Measurements from ENCODE around the gene FNDC3A.

FNDC3A gene

DNA sequence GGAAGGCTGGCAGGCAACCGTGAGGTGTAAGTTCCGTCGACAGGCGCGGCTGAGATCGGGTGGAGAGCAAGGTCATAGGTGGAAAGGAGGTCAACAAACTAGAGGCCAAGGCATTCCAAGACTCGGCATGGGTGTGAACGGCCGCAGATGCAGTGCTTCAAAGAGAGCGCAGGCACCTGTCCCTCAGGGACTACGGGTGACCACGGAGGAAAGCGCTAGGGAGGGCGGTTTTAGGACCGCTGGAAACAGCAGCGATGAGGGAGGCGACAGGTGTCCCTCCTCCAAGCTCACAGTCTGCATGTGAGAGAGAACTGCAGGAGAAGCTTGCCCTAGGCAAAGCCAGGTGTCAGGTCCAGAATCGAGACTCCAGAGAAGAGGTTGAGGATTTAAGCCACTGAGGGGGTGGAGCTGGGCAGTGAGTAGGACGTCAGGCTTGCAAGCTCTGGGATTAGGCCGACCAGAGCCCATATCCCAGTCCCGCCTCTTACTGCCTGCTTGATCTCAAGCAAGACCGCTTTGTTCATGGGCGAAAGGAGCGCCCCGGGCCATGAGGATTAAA lies 242.9 kb downstream of the FNDC3A start:
- DNase-seq (ENCODE audit: low spot score) = no peak

DNA sequence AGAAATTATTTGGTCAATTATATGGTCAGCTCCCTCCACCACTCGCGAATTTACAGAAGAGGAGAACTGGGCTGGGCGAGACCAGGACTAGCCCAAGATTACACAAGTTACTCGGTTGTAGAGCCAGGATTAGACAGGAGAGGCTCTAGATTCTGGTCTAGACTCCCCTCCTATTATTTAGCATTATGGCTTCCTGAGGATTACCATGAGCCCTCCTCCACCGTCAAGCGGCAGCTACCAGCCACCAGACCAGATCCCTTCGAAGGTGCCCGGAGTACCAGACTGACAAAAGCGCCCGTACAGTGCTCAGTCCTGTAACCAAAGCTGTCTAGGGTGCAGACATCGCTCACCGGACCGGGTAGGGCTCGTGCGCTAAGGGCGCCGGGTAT lies 243.9 kb downstream of the FNDC3A start:
- no peak for DNase-seq (ENCODE audit: low spot score)

DNA sequence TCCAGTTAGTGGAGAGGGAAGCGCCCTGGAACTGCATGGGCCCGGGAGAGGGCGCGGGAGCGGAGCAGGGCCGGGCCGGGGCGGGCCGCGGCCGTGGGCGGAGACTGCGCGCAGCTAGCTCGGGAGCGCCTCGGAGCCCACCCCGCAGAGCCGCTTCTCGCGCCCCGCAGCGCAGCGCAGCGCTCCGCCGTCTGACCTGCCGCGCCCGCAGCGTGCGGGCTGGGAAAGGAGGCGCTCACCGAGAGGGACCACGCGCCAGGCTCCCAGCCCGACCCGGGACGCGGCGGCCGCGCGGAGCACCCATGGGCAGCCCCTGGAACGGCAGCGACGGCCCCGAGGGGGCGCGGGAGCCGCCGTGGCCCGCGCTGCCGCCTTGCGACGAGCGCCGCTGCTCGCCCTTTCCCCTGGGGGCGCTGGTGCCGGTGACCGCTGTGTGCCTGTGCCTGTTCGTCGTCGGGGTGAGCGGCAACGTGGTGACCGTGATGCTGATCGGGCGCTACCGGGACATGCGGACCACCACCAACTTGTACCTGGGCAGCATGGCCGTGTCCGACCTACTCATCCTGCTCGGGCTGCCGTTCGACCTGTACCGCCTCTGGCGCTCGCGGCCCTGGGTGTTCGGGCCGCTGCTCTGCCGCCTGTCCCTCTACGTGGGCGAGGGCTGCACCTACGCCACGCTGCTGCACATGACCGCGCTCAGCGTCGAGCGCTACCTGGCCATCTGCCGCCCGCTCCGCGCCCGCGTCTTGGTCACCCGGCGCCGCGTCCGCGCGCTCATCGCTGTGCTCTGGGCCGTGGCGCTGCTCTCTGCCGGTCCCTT lies 244.5 kb downstream of the FNDC3A start, which contains the start of gene MLNR:
Gene MLNR (plus strand): TSS at position 303 of the 820 bp plus-strand sequence. CDS start 0 bp downstream, at position 303.
- no peak for DNase-seq (ENCODE audit: low spot score)

DNA sequence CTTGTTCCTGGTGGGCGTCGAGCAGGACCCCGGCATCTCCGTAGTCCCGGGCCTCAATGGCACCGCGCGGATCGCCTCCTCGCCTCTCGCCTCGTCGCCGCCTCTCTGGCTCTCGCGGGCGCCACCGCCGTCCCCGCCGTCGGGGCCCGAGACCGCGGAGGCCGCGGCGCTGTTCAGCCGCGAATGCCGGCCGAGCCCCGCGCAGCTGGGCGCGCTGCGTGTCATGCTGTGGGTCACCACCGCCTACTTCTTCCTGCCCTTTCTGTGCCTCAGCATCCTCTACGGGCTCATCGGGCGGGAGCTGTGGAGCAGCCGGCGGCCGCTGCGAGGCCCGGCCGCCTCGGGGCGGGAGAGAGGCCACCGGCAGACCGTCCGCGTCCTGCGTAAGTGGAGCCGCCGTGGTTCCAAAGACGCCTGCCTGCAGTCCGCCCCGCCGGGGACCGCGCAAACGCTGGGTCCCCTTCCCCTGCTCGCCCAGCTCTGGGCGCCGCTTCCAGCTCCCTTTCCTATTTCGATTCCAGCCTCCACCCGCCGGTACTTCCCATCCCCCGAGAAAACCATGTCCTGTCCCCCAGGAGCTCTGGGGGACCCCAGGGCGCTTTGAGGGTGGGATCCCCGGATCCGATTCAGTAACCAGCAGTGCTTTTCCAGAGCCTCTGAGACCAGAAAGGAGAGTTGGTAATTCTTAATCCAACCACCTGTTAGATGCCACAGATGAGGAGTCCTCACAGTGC lies 245.3 kb downstream of the FNDC3A start:
- no peak for DNase-seq (ENCODE audit: low spot score)

DNA sequence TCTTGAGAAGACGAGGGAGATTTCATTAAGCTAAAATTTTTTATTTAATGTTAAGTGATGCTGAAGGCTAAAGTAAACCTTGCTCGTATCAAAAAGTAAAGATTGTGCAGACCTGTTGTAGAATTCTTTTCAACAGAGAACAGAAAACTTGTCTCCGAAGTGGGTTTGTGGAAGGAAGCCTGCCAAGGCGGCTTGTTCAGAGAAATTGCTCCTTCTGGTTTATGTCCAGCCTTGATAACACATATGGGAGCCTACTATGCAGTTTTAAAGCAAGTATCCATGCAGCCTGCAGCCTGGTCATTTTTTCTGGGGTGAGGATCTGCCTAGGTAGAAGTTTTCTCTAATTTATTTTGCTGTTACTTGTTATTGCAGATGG lies 245.9 kb downstream of the FNDC3A start:
- DNase-seq (ENCODE audit: low spot score) = no peak

DNA sequence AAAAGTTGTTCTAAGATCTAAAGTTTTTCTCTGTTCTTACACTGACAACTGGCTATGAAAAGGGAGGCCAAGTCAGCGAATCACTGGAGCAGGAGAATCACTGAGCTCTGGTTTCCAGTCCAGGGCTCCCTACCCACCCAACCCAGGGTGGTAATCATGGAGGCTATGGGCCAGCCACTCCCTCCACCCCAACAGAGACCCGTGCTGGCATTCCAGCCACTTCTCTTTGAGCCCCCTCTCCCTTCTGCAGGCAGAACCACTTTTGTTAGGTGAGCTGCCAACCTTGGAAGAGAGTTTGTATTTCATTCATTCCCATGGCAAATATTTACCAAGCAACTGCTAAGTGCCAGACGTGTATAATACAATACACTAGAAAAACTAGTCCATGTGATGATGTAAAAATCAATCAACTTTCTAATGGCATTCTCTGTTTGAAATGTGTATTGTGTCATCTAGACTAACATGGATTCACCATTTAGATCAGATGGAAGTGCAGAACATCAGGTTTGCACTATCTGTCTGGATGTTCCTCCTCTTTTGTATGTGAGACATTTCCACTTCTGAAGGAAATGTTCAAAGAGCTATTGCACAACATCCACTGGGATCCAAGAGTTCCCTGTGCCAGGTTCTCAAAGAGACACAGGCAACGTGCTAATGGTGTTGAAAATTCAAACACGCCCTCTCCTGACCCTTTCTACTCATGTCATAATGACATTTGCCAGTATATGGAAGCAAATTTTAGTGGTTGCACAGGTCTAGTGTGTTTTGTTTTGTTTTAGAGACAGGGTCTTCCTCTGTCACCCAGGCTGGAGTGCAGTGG lies 249.7 kb downstream of the FNDC3A start:
- no peak for DNase-seq (ENCODE audit: low spot score)

DNA sequence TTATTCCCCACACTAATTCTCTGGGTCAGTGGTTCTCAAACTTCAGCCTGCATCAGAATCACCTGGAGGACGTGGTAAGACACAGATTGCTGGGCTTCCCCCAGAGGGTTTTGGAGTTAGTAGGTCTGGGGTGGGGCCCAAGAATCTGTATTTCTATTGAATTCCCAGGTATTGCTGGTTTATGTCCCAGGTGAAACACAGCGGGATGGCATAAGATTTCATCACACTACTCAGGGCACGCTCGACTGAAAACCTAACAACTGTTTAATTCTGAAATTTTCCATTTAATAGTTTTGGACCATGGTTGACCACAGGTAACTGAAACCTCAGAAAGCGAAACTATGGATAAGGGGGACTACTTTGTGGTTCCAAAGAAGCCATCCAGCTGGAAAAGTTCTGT lies 250.9 kb downstream of the FNDC3A start:
- no peak for DNase-seq (ENCODE audit: low spot score)

DNA sequence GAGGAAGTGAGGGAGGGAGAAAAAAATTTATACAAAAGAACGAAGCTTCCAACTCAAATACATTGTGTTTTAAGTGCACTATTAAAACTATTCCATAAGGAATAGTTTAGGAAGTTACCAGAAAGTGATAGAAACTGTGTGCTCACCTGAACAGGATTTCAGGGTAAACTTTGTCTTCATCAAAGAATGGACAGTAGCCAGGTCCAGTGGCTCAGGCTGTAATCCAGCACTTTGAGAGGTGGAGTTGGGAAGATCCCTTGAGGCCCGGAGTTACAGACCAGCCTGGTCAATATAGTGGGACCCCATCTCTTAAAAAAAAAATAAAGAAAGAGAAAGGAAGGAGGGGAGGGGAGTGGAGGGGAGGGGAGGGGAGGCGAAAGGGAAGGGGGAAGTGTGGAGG lies 259.0 kb downstream of the FNDC3A start:
- DNase-seq (ENCODE audit: low spot score) = no peak

DNA sequence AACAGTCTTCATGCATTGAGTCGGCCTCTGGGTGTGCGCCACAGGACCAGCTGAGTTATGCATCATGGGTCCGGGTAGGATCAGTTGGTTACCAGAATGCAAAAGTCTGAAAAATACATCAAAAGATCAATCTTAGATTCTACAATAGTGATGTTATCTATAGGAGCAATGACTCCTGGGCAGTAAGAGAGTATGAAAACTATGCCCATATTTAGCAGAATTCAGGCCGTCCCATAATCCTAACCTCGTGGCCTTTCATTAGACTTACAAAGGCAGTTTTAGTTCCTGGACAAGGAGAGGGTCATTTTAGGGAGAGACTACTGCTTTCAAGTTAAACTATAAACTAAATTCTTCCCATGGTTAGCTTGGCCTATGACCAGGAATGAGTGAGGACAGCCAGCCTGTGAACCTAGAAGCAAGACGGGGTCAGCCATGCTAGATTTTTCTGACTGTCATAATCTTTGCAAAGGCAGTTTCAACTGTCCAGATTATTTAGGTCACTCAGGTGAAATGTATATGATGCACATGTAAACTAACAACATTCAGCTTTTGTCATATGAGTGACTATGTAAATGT lies 260.2 kb downstream of the FNDC3A start:
- DNase-seq (ENCODE audit: low spot score) = no peak

DNA sequence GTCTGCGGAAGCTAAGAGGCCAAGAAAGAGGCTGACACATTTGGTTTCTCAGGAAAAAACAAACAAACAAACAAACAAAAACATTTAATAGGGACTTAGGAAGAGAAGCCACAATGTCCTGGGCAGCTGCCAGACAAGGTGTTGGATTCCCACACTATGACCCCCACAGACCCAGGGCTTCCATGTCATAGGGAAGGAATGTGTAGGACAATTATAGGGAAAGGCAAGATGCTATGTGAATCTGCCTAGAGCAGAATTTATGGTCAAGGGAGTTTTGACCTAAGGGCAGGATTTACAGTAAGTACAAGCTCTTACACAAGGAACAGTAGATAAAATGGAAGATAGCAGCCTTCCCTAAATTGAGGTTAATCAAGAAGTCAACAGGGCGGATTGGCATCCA lies 262.9 kb downstream of the FNDC3A start:
- DNase-seq (ENCODE audit: low spot score) = no peak

DNA sequence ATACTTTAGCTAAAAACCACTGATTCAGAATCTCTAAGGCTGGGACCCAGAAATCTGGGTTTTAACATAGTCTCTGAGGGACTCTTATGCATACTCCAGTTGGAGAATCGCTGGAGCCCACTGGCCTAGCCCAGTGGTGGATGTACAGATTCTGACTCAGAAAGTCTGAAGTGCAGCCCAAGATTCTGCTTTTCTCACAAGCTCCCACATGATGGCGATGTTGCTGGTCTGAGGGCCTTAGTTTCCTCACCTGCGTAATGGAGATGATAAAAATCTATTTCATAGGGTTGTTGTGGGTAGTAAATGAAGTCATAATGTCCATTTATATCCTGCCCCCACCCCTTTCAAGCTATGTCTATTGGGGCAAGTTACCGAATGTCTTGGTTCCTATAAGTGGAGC lies 264.3 kb downstream of the FNDC3A start:
- DNase-seq (ENCODE audit: low spot score) = peak; percentile 29

DNA sequence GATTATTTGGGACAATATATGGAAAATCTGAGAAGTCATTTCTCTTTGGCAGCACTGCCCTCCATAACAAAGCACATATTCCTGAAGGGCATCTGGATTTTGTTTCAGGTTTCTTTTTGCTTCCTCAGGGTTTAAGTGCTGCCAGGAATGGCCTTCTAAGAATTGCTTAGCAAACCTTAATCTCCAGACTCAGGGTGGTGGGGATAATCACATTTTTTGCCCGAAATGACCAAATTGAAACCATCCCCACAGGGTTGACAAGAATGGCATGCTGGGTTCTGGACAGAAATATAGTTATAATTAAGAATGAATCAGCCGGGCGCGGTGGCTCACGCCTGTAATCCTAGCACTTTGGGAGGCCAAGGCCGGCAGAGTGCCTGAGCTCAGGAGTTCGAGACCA lies 265.6 kb downstream of the FNDC3A start:
- DNase-seq (ENCODE audit: low spot score) = no peak

DNA sequence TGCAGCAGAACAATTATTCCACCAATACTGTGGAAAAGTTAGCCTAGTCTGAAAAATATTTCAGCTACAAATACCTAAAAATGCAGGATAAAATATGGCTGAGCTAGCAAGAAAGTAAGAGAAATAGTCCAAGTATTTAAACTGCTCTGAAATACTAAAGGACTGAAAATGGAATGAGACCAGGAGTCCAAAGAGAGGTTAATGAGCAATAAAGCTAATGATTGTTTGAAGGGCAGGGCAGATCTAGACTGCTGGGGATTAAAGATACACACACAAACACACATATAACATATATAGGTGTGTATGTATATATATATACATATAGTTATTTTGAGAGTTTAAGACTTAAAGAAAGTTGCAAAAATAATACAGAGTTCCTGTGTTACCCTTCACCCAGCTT lies 269.4 kb downstream of the FNDC3A start:
- no peak for DNase-seq (ENCODE audit: low spot score)

DNA sequence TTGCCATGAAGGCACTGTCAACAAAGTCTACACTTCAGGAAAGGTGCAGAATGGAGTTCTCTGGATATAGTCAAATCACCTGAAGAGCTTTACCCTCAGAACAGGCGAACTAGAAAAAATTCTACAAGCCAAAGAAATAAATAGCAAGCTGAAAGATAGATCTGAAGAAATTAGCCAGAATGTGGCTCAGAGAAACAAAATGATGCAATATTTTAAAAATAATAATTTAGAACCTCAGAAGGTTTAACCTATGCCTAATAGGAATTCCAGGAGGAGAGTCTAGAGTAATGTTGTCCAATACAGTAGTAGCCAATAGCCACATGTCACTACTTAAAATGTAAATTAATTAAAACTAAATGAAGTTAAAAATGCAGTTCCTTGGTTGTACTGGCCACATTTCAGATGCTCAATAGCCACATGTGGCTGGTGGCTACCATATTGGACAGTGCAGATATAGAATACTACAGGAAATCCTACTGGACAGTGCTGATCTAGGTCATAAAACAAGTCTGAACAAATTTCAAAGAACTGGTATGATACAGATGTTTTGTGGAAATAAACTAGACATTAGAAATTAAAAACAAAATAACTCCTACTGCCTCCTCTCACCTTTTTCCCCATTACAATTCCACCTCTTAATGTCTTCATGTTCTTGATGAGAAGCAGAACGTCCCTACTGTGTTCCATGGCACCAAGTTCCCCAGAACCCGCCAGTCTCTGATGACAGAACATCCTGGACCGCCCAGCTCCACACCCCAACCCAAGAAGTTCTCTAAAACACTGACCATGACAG lies 271.3 kb downstream of the FNDC3A start:
- no peak for DNase-seq (ENCODE audit: low spot score)

DNA sequence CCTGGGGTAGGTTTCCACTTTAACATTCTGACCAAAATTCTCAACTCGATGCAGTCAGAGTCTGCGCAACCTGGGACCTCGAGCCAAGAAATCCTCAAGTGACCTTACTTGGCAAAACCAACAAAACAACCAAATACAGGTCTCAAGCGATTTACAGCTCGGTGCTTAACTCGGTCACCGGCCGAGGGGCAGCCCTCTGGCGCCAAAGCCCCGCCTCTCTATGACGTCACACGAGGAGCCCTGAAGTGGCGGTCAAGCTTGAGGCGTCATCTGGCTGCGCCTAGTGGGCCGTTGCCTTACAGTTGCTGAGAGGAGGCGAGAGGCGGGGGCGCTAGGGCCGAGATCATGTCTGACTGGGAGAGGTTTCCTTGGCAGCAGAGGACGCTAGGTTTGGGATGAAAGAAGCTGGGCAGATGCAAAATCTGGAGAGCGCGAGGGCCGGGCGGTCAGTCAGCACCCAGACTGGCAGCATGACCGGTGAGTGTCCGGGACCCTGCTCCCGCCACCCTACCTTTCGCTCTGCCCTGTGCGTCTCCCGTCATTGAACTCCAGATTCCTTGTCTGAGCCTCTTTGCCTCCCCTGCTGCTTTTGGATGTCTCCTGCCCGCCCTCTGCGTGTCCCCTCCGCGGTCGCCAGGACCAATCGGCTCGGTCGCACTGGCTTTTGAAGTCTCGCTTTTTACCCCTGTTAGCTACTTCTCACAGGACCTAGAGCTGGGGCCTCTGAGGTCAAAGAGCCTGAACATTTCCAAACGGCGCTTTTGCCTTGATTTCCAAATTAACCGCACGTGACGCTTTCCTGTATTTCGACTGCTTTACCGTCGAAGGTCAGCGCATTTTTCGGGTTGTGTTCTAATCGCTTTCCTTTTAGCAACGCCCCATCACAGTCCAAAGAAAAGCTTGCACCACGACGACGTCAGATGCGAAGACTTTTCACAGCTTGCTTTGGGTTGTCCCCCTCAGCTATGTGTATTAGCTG lies 272.2 kb downstream of the FNDC3A start, which contains the start of gene CDADC1:
Gene CDADC1 (plus strand): TSS at position 283 of the 979 bp plus-strand sequence. CDS start 113 bp downstream, at position 396.
- DNase-seq (ENCODE audit: low spot score) = peak; percentile 92

DNA sequence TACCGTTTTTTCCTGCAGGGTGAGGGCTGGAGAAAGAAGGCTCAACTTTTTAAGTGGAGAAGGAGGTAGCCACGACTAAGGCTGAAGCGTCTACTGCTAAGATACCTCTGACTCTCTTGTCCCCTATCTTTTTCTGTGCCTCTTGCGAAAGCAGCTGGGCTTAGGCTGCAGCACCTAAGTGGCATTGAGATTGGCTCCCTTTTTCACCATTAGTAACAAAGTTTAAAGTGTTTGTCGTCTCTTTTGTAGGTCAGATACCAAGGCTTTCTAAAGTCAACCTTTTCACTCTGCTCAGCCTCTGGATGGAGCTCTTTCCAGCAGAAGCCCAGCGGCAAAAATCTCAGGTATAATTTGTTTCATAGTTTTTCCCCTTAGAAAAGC lies 272.9 kb downstream of the FNDC3A start:
- no peak for DNase-seq (ENCODE audit: low spot score)

DNA sequence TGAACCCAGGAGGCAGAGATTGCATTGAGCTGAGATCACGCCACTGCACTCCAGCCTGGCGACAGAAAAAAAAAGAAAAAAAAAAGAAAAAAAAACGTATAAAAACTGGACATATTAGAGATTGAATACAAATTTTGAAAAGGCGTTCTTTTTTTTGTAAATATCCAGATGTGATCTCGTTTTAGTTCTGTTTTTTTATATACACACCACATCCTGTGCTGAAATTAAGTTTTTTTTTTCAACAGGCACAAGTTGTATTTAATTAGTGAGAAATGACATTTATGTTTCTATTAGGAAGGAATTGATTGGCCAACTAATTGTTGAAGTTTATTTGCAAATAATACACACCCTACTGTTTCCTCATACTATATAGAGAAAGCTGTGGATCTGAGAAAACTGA lies 275.6 kb downstream of the FNDC3A start:
- no peak for DNase-seq (ENCODE audit: low spot score)

DNA sequence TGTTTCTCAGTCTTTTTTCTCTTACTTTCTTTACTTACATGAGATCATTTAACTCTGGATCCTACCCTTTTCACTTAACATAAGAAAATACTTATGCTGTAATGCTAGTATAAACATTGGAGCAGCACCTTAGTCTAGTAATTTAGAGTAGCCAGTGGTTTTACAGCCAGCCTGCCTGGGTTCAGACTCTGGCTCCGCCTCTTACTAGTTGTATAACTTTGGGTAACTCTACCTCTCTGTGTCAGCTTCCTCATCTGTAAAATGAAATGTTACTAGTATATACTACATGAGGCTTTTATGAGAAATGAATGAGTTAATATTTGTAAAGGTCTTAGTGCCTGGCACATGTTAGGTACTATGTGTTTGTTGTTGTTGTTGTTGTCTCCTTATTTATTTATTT lies 277.6 kb downstream of the FNDC3A start:
- no peak for DNase-seq (ENCODE audit: low spot score)

DNA sequence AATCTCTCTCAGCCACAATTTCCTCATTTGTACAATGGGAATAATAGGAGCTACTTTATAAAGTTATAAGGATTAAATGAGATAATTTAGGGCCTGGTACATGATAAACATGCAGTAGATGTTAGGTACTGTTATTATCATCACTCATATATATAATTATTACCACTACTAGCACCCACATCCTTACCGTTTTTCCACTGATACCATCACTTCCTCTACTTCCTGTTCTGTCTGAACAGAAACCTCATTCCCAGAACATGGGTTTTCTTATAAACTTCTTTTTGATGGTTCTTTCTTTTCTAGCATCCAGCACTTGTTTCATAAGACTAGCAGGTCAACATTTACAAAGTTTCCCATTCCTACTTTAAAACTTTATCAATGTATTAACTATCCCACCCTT lies 278.3 kb downstream of the FNDC3A start:
- DNase-seq (ENCODE audit: low spot score) = no peak

DNA sequence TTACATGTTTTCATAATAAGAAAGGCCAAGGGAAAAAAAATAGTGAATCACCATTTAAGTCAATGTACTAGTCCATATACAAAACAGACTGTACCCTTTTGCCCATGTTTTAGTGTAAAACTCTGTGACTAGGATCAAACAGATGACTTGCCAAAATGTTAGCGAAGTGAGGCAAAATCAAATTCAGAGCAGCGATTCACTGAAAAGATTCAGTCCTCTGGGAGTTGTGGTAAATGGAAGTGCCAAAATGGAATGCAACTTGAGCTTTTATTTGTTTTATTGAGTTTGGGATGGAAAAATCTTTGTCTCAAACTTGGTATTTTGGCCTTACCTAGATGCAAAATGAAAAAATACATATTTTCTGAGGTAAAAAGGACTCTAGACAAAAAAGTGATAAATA lies 281.1 kb downstream of the FNDC3A start:
- no peak for DNase-seq (ENCODE audit: low spot score)

Measured in hematopoietic multipotent progenitor cell treated with erythropoietin and hydrocortisone succinate and interleukin-3 and kit ligand, for 15 days (in vitro differentiated cells).